DND-41 (cell line): Measurements from ENCODE around the gene HIBCH.

Source experiments
- EZH2 ChIP-seq: IDR thresholded peaks from 3 replicates; pipeline ENCODE4 v1.6.1; 2012; ENCODE audit warnings: borderline replicate concordance, low read depth, mild to moderate bottlenecking, moderate library complexity, low read length, inconsistent platforms; ENCODE audit not compliant: severe bottlenecking
- TF ChIP-seq, protein P1 (sequence below): IDR thresholded peaks from 2 replicates; pipeline ENCODE4 v1.5.1; 2012; ENCODE audit warnings: borderline replicate concordance, low read length, moderate library complexity, mild to moderate bottlenecking; ENCODE audit not compliant: poor library complexity, severe bottlenecking; ENCODE audit errors: extremely low read depth

GRCh38 chr2:190357600-190357999 lies 38.0 kb upstream of the HIBCH start:
- TF ChIP-seq, protein P1, sequence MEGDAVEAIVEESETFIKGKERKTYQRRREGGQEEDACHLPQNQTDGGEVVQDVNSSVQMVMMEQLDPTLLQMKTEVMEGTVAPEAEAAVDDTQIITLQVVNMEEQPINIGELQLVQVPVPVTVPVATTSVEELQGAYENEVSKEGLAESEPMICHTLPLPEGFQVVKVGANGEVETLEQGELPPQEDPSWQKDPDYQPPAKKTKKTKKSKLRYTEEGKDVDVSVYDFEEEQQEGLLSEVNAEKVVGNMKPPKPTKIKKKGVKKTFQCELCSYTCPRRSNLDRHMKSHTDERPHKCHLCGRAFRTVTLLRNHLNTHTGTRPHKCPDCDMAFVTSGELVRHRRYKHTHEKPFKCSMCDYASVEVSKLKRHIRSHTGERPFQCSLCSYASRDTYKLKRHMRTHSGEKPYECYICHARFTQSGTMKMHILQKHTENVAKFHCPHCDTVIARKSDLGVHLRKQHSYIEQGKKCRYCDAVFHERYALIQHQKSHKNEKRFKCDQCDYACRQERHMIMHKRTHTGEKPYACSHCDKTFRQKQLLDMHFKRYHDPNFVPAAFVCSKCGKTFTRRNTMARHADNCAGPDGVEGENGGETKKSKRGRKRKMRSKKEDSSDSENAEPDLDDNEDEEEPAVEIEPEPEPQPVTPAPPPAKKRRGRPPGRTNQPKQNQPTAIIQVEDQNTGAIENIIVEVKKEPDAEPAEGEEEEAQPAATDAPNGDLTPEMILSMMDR, result no peak
- TF ChIP-seq EZH2, result no peak
